ENCODE data around the gene SCGB2A2.

Gene SCGB2A2

DNA sequence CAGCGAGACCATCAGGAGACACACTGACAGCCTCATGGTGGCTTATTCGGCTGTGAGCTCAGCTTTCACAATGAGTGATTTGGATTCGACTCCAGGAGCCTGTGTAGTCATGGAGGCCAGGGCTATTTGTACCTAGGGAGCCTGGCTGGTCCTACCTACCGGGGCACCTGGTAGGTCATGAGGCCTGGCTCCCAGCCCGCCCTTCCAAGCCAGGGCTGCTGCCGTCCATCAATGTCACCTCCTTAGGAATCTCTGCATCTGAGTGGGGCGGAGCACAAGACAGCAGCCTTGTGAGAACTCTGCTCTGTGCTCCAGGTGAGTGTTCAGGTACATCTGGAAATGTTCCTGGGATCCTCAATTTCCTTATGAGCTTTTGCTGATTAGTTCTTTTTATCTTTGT is 29.0 kb downstream of the SCGB2A2 start, which contains the start of gene SCGB1D4:
SCGB1D4 (minus strand) TSS at position 101 of the 400 bp plus-strand sequence; CDS start at position 36, 65 bp downstream.
- TF ChIP-seq, protein P1, sequence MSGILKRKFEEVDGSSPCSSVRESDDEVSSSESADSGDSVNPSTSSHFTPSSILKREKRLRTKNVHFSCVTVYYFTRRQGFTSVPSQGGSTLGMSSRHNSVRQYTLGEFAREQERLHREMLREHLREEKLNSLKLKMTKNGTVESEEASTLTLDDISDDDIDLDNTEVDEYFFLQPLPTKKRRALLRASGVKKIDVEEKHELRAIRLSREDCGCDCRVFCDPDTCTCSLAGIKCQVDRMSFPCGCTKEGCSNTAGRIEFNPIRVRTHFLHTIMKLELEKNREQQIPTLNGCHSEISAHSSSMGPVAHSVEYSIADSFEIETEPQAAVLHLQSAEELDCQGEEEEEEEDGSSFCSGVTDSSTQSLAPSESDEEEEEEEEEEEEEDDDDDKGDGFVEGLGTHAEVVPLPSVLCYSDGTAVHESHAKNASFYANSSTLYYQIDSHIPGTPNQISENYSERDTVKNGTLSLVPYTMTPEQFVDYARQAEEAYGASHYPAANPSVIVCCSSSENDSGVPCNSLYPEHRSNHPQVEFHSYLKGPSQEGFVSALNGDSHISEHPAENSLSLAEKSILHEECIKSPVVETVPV (CRISPR knock-in tag; IDR thresholded peaks at IDR 0.05): no peak
- TF ChIP-seq ZNF565 (CRISPR knock-in tag; conservative IDR thresholded peaks at IDR 0.05; ENCODE audit: low read depth) (no peak), ZNF70 (CRISPR knock-in tag; IDR thresholded peaks at IDR 0.05) (no peak), ESRRG (CRISPR knock-in tag; IDR thresholded peaks at IDR 0.05) (no peak), TOX (CRISPR knock-in tag; IDR thresholded peaks at IDR 0.05; ENCODE audit: borderline replicate concordance) (no peak), BACH2 (CRISPR knock-in tag; IDR thresholded peaks at IDR 0.05; ENCODE audit: borderline replicate concordance) (no peak)
- TF ChIP-seq, protein P2, sequence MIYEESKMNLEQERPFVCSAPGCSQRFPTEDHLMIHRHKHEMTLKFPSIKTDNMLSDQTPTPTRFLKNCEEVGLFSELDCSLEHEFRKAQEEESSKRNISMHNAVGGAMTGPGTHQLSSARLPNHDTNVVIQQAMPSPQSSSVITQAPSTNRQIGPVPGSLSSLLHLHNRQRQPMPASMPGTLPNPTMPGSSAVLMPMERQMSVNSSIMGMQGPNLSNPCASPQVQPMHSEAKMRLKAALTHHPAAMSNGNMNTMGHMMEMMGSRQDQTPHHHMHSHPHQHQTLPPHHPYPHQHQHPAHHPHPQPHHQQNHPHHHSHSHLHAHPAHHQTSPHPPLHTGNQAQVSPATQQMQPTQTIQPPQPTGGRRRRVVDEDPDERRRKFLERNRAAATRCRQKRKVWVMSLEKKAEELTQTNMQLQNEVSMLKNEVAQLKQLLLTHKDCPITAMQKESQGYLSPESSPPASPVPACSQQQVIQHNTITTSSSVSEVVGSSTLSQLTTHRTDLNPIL (CRISPR knock-in tag; IDR thresholded peaks at IDR 0.05; ENCODE audit: low read depth): no peak
- TF ChIP-seq, protein P3, sequence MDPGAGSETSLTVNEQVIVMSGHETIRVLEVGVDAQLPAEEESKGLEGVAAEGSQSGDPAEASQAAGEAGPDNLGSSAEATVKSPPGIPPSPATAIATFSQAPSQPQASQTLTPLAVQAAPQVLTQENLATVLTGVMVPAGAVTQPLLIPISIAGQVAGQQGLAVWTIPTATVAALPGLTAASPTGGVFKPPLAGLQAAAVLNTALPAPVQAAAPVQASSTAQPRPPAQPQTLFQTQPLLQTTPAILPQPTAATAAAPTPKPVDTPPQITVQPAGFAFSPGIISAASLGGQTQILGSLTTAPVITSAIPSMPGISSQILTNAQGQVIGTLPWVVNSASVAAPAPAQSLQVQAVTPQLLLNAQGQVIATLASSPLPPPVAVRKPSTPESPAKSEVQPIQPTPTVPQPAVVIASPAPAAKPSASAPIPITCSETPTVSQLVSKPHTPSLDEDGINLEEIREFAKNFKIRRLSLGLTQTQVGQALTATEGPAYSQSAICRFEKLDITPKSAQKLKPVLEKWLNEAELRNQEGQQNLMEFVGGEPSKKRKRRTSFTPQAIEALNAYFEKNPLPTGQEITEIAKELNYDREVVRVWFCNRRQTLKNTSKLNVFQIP (CRISPR knock-in tag; IDR thresholded peaks at IDR 0.05; ENCODE audit: borderline replicate concordance, low read depth): no peak
- TF ChIP-seq, protein P4, sequence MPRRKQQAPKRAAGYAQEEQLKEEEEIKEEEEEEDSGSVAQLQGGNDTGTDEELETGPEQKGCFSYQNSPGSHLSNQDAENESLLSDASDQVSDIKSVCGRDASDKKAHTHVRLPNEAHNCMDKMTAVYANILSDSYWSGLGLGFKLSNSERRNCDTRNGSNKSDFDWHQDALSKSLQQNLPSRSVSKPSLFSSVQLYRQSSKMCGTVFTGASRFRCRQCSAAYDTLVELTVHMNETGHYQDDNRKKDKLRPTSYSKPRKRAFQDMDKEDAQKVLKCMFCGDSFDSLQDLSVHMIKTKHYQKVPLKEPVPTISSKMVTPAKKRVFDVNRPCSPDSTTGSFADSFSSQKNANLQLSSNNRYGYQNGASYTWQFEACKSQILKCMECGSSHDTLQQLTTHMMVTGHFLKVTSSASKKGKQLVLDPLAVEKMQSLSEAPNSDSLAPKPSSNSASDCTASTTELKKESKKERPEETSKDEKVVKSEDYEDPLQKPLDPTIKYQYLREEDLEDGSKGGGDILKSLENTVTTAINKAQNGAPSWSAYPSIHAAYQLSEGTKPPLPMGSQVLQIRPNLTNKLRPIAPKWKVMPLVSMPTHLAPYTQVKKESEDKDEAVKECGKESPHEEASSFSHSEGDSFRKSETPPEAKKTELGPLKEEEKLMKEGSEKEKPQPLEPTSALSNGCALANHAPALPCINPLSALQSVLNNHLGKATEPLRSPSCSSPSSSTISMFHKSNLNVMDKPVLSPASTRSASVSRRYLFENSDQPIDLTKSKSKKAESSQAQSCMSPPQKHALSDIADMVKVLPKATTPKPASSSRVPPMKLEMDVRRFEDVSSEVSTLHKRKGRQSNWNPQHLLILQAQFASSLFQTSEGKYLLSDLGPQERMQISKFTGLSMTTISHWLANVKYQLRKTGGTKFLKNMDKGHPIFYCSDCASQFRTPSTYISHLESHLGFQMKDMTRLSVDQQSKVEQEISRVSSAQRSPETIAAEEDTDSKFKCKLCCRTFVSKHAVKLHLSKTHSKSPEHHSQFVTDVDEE (CRISPR knock-in tag; IDR thresholded peaks at IDR 0.05): no peak
- no peak for ATAC-seq

DNA sequence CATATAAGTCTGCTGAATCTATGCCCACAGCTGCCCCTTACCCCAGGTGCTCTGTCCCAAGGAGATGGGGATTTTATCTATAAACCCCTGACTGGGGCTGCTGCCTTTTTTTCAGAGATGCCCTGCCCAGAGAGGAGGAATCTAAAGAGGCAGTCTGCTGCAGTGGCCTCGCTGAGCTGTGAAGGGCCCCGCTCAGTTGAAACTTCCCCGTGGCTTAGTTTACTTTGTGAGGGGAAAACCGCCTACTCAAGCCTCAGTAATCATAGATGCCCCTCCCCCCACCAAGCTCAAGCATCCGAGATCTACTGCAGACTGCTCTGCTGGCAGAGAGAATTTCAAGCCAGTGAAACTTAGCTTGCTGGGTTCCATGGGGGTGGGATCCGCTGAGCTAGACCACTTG is 36.3 kb downstream of the SCGB2A2 start:
- no peak for ATAC-seq
- no peak for TF ChIP-seq TOX (CRISPR knock-in tag; IDR thresholded peaks at IDR 0.05; ENCODE audit: borderline replicate concordance)
- TF ChIP-seq, protein P2 (CRISPR knock-in tag; IDR thresholded peaks at IDR 0.05; ENCODE audit: low read depth): no peak
- TF ChIP-seq ESRRG (CRISPR knock-in tag; IDR thresholded peaks at IDR 0.05): no peak

DNA sequence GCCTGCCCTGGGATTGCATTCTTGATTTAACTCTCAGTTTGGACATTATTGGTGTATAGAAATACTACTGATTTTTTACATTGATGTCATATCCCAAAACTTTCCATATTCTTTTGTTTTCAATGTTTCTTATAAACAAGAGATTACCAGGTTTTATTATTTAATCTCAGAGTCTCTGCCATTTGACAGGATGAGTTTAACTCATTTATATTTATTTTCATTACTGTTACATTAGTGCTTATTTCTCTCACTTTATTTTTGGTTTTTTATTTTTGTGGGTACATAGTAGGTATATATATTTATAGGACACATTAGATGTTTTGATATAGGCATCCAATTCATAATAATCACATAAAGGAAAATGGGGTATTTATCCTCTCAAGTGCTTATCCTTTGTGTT is 38.0 kb downstream of the SCGB2A2 start:
- TF ChIP-seq, protein P3 (CRISPR knock-in tag; IDR thresholded peaks at IDR 0.05; ENCODE audit: borderline replicate concordance, low read depth): no peak
- TF ChIP-seq, protein P5, sequence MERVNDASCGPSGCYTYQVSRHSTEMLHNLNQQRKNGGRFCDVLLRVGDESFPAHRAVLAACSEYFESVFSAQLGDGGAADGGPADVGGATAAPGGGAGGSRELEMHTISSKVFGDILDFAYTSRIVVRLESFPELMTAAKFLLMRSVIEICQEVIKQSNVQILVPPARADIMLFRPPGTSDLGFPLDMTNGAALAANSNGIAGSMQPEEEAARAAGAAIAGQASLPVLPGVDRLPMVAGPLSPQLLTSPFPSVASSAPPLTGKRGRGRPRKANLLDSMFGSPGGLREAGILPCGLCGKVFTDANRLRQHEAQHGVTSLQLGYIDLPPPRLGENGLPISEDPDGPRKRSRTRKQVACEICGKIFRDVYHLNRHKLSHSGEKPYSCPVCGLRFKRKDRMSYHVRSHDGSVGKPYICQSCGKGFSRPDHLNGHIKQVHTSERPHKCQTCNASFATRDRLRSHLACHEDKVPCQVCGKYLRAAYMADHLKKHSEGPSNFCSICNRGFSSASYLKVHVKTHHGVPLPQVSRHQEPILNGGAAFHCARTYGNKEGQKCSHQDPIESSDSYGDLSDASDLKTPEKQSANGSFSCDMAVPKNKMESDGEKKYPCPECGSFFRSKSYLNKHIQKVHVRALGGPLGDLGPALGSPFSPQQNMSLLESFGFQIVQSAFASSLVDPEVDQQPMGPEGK (CRISPR knock-in tag; IDR thresholded peaks at IDR 0.05; ENCODE audit: borderline replicate concordance): no peak
- TF ChIP-seq BACH2 (CRISPR knock-in tag; IDR thresholded peaks at IDR 0.05; ENCODE audit: borderline replicate concordance) (no peak), ISL1 (CRISPR knock-in tag; IDR thresholded peaks at IDR 0.05) (no peak), ZNF8 (CRISPR knock-in tag; IDR thresholded peaks at IDR 0.05) (no peak), OSR1 (CRISPR knock-in tag; IDR thresholded peaks at IDR 0.05) (no peak), ZFP30 (CRISPR knock-in tag; IDR thresholded peaks at IDR 0.05) (no peak), ZC3H10 (CRISPR knock-in tag; IDR thresholded peaks at IDR 0.05) (no peak), ARNTL (CRISPR knock-in tag; IDR thresholded peaks at IDR 0.05; ENCODE audit: borderline replicate concordance, low read depth) (no peak)
- ATAC-seq: no peak
